ENCODE data around the gene TEDC1.

GRCh38 chr14:105495101-105495989 is 4.3 kb downstream of the TEDC1 start:
- TF ChIP-seq ESRRG (CRISPR knock-in tag; IDR thresholded peaks at IDR 0.05) (no peak), OSR1 (CRISPR knock-in tag; IDR thresholded peaks at IDR 0.05) (no peak), SNAI2 (CRISPR knock-in tag; IDR thresholded peaks at IDR 0.05) (no peak), PATZ1 (CRISPR knock-in tag; IDR thresholded peaks at IDR 0.05; ENCODE audit: borderline replicate concordance) (no peak), CSRNP3 (CRISPR knock-in tag; IDR thresholded peaks at IDR 0.05) (no peak), ISL1 (CRISPR knock-in tag; IDR thresholded peaks at IDR 0.05) (no peak)

All from SK-N-SH treated with all-trans-retinoic acid at 6 μM for 48 hours (cell line).